GM21360 (cell line): ENCODE results near the gene GALC.
"Not testable (repeated sequence)": the region's sequence is repeated elsewhere in the genome, so short reads cannot be mapped to it uniquely, and the experiment has no call there.

Experiments
- ATAC-seq: cut with Tn5 transposase; IDR thresholded peaks from one replicate; pipeline ENCODE4 v1.9.1; 2021; ENCODE audit warnings: mild to moderate bottlenecking, moderate library complexity; ENCODE audit not compliant: unreplicated experiment

GALC gene

DNA sequence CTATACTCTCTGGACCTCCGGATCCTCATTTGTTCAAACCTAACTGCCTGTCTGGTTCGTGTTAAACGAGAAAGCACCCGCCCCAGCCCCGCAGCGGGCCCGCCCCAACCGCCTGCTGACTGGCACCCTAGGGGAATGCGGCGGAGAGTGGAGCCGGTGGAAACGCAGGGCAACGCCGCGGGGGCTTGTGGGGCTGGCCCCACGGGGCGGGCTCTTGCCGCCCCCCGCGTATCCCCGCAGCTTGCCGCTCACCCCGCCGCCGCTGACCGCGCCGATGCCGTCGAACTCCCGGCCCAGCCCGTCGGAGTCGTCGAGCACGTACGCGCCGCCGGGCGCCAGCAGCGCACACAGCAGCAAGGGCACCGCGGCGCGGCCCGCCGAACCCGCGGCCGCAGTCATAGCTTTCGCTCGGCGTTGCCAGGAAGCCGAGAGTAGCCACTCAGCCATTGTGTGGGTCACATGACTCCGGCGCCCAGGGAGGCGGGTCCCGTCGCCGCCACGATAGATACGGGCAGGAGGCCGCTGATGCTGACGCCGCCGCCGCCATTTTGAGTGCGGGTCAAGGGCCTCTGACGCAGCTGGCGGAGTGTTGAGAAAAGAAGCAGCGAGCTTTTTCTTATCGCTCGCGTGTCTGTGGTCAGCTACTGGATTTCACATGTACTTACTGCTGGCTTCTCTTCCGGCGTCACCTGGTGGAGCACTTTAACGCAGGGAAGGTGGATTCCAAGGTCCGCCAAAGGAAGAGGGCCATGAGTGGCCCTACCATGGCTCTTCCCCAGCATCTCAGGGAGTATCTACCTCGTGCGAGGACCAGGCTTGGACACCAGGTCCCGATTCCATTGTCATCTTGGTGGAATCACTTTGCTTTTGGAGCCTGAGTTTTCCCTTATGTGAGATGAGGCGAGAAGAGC is at the start of gene GALC:
Gene GALC, minus strand, starts transcription at position 465 of the 911 bp plus-strand sequence. Its CDS starts 18 bp downstream, at position 447.
- peak; percentile 86 for ATAC-seq

DNA sequence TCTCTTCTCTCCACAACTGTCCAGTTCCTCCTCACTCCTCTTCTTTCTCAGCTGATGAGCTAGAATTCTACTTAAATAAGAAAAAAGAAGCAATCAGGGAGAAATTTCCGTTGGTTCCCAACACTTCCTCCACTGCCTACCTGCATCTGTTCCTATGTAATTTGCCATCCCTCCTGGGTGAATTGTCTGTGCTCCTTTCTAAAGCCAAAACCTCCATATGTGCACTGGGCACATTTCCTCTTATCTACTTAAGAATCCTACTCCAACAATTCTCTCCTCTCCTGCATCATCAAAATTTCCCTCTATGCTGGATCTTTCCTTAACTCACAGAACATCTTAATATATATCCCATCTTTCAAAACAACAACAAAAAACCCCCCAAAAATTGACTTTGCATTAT is 47.2 kb upstream of the GALC start:
- ATAC-seq = no peak

- no peak for ATAC-seq
Measured at GRCh38 chr14:88039197-88039596, 46.2 kb upstream of the GALC start.

DNA sequence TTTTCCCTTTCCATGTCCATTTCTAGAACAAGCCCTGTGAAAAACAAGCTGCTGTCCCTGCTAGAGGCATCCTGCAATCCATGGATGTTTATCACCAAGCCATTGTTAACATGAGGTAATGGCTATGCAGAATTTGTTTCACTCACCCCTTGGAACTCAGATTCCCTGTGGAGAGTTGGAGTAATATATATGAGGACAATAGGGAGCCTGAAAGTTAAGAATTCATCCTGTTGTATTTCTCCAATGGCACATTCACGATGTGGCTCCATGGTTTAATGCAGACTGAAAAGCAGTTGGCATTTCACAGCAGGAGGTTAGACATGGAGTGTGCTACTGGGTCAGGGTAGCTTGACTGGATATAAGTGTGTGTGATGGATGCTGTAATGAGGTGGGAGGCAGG is 44.3 kb upstream of the GALC start:
- no peak for ATAC-seq

- ATAC-seq = no peak
Measured at GRCh38 chr14:88036422-88036821, 43.4 kb upstream of the GALC start.

- no peak for ATAC-seq
Measured at GRCh38 chr14:88034076-88034475, 41.1 kb upstream of the GALC start.

DNA sequence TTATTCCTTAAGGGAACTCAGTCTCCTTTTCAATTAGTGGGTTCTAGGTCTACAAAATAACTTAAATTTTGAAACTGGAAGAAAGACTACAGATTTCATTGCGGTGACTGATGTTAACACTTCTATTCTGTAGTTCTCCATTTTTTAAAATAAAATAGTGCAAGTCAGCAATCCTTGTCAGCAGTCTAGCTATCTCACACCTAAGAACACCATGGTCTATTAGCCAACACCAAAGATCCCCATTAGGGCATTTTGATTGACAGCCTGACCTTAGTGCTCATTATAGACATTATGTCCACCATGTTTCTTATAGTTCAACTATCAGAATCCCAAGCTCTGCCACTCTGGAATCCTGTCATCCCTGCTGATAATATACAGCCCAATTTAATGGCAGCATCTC is 39.4 kb upstream of the GALC start:
- ATAC-seq = no peak

DNA sequence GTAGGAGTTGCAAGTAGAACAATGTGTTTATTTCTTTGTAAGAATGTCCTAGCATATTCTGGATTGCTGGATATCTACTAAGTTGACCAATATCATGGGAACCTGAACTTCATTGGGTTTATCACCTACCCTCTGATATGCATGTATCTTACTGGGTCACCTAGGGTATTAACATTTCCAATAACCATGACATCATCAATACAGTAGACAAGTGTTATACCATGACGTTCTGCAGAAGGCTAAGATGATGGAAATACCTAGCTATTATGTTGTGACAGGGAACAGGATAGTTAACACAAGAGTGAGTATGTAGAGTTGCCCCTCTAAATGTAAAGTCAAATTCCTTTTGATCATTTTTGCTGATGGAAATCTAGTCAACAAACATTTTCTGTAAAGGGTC is 37.9 kb upstream of the GALC start:
- ATAC-seq = no peak

DNA sequence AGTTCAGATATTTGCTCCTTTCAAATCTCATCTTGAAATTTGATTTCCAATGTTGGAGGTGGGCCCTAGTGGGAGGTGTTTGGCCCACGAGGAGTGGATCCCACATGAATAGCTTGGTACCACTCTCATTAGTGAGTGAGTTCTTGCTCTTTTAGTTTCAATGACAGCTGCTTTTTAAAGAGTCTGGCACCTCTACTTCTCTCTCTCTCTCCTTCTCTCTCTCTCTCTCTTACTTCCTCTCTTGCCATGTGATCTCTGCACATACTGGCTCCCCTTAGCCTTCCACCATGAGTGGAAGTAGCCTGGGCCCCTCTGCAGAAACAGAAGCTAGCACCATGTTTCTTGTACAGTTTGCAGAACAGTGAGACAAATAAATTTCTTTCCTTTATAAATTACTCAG is 37.1 kb upstream of the GALC start:
- ATAC-seq = no peak

- no peak for ATAC-seq
Measured at GRCh38 chr14:88029500-88029899, 36.5 kb upstream of the GALC start.

DNA sequence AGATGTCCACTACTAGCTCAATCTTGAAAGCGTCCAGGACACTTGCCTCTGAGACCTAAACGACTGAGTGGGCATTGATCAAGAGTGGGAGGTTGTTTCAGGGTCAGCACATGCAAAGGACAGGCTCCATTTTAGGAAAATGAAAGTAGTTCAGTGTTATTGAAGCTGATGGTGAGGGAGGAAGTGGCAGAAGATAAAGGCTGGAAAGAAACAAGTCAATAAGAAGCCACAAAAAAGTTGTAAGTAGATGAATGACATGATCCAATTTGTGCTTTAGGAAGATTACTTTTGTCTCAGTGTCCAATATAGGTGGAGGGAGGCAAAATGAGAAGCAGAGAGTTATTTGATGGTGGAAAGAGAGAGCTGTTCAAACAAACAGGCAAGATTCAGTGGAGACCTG is 33.9 kb upstream of the GALC start:
- no peak for ATAC-seq

DNA sequence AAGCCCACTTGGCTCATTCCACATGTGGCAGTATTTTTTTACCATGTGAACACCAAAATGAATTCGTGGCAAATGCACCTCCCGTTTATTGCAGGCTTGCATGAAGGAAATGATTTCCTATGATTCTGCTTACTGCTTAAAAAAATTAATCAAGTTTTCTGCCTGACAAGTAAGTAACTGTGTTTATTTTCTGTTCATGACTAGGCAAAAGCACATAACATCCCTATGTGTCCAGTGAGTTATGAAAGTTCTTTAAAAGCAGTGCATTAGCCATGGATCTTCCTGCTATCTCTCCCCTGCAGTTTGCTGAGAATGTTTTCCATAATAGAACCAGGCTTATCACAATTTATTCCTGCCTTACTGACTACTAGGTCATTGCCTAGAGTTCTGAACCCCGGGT is 32.3 kb upstream of the GALC start:
- ATAC-seq = no peak

DNA sequence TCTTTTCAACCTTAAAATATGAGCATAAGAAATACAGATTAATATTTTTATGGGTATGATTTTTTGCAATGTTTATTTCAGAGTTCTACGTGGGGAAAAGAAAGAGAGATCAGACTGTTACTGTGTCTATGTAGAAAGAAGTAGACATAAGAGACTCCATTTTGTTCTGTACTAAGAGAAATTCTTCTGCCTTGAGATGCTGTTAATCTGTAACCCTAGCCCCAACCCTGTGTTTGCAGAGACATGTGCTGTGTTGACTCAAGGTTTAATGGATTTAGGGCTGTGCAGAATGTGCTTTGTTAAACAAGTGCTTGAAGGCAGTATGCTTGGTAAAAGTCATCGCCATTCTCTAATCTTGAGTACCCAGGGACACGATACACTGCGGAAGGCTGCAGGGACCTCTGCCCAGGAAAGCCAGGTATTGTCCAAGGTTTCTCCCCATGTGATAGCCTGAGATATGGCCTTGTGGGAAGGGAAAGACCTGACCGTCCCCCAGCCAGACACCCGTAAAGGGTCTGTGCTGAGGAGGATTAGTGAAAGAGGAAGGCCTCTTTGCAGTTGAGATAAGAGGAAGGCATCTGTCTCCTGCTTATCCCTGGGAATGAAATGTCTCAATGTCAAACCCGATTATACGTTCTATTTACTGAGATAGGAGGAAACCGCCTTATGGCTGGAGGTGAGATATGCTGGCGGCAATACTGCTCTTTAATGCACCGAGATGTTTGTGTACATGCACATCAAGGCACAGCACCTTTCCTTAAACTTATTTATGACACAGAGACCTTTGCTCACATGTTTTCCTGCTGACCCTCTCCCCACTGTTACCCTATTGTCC is 31.5 kb upstream of the GALC start:
- ATAC-seq = not testable (repeated sequence)

- no peak for ATAC-seq
Measured at GRCh38 chr14:88023658-88024187, 30.7 kb upstream of the GALC start.

DNA sequence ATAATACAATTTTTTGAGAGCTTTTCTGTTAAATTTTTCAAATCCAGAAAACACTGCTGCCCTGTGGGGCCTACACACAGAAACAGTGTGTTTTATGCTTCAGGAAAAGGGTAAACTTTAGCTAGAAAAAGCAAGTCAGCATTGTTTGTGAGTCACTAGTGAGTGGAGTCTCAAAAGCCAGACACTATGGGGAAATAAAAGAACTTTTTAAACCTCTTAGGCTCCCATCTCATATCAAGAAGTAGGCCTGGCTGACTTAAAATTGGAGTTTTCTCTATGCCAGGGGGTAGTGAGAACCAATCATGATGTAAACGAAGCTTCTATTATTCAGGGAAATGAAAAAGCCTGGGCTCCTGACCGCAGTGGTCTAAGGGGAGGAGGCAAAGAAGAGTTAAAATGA is 24.6 kb upstream of the GALC start:
- ATAC-seq = no peak

DNA sequence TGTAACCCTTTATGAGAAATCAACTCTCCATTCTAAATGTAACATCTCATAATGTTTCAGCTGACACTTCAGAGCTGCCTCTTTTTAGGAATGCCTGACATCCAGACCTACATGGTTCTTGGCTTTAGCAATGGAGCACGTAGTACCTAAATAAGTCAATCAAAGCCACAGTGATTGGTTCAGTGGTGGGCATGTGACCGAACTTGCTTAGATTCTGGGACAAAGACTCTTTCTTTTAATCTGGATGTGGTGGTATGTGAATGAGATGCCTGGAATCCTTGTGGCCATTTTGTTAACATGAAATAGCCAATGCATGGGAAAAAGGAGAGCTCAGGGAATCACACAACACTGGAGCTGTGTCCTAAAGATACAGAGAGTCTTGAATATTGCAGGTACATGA is 23.8 kb upstream of the GALC start:
- ATAC-seq = no peak

DNA sequence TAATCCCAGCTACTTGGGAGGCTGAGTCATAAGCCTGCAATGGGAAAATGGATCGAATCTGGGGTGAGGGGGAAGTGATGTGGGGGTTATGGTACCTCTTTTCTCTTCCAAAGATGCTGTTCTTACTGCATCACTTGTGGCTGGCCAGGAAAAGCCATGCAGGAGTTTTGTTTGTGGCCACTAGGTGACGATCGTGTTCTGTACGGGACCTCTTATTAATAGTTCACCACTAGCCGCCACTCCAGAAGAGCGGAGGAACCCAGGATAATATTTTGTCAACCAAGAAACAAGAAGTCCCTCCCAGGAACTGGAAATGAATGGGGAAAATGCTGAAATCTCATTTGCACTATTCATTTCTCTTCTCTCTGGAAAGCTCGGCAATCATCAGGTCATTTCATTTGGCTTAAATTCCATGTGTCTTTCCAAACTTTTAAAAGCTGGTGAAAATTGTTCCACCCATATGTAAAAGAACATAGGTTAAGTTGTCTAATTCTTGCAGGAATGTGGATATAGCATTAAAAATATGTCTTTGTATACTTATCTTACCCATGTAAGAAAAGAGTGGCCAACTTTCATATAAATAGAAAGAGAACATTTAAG is 20.9 kb upstream of the GALC start:
- peak; percentile 97 for ATAC-seq

GRCh38 chr14:88012495-88012894 is 19.5 kb upstream of the GALC start:
- ATAC-seq = no peak

- no peak for ATAC-seq
Measured at GRCh38 chr14:88010331-88010730, 17.3 kb upstream of the GALC start.

GRCh38 chr14:88009486-88009885 is 16.5 kb upstream of the GALC start:
- ATAC-seq = no peak

DNA sequence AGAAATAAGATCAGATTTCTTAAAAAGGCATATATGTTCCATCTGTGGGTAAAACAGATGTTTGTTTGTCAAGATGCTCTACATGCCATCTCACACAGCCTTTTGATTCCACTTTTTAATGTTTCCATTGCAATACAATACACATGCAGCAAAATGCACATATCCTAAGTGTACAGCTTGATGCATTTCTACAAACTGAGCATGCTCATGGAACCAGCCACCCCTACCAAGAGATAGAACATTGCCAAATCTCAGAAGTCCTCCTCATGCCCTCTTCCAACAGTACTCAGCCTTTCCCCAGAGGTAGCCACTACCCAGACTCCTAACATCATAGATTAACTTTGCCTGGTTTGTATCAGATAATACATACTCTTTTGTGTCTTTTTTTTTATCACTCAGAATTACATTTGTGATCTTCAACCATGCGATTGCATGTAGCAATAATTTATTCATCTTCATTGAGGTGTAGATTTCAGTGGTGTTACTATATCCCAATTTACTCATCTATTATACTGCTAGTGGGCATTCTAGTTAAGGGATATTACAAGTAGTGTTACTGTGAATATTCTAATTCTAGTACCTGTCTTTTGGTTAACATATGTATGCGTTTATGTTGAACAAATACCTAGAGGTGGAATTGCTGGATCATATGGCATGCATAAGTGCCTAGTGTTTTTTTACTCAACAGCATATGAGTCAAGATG is 15.2 kb upstream of the GALC start:
- ATAC-seq = no peak
